ENCODE data around the gene MGMT.

MGMT gene

DNA sequence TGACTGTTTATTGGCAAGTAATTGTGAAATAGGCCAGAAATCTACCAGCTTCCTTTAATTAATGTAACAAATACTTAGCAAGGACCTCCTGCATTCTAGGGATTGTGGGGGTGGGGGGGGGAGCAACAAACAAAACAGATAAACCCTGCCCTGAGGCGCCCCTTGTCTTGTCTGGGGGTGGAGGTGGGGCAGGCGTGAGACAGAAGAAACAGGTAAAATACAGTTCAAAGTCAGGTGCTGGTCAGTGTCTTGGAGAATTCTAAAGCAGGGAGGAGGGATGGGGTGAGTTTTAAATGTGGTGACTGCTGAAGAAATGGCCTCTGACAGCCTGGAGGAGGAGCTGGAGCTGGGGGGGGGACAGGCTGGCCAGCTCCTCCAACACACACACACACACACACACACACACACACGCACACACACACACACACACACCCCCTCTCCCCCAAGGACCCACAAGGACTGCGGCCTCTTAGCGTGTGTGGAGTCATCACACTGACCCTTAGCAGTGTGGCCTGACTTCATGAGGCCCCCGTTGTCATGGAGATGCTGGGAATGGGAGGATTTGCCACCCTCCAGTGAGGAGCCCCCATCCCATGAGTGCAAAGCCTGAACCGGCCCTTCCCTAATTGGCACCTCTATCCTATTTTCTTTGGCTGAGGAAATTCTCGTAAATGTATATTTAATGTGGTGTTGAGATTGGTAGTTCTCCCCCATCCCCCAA is 190.4 kb downstream of the MGMT start:
- no peak for DNase-seq

GRCh38 chr10:129658376-129659072 is 191.5 kb downstream of the MGMT start:
- DNase-seq: no peak

- no peak for DNase-seq
Observed at GRCh38 chr10:129659508-129660268, 192.6 kb downstream of the MGMT start.

DNA sequence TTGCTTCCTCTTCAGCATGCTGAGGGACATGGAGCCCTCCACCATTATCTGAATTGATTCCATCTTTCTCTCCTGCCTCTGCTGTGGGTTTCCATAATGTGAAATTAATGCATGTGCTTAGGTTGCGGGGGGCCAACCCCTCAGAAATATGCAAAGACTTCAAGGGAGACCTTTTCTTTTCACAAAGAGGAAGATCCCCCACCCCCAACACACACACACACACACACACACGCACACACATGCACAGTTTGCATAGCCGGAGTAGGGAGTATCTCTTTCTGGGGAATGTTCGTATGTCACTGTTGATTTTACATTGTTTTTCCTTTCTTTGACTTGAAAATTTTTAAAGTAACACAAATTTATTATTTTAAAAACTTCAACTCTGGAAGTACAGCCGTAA is 193.5 kb downstream of the MGMT start:
- DNase-seq: no peak

GRCh38 chr10:129662426-129662825 is 195.4 kb downstream of the MGMT start:
- DNase-seq: no peak

DNA sequence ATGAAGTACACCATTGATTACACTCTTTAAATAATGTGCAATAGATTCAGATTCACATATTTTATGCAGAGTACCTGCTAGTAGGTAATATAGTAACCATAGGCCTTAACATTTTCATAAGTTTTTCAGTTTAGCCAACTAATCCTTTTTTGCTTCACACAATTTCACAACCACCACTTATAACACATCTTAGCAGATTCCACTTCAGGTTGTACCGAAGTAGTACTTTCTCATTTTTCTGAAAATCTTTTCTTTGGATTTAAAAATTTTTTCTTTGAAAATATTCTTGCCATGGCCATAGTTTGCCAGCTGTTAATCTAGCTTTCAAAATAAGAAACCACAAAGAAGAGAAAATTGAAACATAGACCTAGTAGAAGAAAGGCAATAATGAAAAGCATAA is 203.1 kb downstream of the MGMT start:
- DNase-seq: no peak

DNA sequence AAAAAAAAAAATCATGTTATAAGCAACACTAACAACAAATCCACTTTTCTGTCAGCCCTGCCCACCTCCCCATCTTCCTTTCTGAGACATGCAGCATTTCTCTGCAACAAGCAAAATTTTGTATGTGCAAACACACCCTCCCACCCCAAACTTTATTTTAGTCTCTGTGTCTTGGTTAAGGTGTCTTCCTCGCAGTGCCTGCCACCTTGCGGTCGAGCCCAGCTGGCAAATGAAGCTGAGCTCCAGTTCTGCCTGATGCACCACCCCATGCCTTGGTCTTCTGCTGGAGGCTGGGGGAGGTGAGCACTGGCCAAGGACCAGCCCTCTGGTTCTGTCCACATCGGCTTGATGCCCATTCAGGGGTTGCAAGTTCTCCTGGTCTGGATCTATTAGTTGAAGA is 206.3 kb downstream of the MGMT start:
- DNase-seq: no peak

GRCh38 chr10:129675027-129675769 is 208.2 kb downstream of the MGMT start:
- DNase-seq: no peak

DNA sequence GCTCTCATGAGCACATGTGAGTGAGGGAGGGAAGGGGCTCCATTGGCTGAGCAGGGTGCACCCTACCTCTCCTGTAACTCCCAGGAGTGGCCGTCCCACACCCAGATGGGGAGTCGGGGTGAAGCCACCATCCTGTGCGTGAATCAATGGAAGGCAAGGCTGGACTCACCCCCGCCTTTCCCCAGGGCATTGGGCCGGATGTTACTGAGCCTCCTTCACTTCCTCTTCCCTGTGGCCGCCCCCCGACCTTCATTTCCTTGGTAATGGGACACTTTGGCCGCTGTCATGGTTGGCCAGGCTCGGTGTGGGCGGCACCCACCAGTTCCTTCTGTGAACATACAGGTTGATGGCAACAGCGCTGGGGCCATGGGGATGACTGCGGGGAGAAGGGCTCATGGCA is 209.0 kb downstream of the MGMT start:
- no peak for DNase-seq

DNA sequence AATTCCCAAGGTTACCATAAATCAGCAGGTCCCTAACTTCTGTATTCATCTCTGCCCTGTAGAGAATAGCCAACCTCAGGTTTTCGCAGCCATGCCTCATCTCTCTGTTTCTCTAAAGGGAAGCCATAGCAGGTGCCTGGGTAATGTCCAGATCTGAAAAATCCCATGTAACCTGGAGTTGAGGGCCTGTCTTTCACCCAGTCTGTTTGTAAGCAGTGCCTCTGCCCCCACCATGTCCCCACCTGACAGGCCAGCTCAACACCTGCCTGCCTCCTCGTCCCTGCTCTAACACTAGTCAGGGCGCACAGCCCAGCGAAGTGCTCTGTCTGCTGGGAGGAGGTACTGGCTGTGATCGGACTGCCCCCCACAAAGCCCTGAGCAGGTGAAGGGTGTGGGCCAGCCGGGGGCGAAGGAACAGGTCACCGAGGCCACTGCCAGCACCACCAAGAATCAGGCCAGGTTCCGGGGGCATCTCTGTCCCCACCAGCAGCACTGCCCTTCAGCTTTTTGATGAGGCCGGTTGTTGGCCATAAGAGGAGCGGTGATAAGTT is 210.4 kb downstream of the MGMT start:
- DNase-seq: no peak

GRCh38 chr10:129678186-129678585 is 211.1 kb downstream of the MGMT start:
- no peak for DNase-seq

DNA sequence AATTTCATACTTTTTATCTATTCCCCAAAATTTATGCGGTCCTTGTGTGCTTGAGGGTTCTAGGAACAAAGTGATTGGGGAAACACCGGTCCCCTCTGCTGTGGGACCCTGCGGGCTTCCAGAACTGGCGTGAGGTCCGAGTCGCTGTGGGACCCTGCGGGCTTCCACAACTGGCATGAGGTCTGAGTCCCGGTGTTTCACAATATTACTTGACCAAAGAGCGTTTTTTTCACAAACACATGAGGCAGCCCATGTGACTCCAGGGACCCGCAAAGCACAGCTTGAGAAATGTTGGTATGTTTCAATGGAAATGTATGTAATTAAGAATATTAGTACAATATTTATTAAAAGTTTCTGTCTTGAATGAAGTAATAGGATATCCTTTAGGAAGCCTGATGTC is 212.2 kb downstream of the MGMT start:
- no peak for DNase-seq

DNA sequence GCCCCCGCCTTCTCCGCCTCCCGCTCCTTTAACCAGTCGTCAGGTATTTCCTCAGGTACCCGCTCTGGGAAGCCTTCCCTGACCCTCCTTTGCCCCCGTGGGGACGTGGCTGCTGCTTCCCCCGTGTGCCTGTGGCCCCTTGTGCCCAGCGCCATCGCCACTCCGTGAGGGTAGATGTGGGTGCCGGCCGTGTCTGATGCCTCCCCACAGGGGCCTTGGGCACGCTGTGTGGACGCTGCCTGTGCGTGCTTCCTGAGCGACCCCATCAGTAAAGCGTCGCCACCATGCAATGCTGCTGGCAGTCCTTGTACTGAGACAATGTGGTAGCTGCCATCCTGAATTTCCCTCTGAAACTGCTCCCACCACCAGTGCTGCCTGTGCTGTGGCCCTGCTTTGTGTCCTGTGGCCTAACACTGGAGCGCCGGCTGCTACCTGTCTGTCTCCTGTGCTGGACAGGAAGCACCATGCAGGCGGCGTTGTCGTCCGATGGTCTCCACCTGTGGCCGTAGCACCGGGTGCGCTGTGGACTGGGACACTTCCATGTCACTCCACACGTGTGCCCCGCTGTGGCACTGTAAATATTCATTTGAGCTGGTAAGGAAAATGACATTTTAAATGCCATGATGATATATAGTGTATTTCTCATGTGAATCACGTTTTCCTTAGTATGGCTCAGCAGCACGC is 213.8 kb downstream of the MGMT start:
- no peak for DNase-seq

- no peak for DNase-seq
Observed at GRCh38 chr10:129681856-129682255, 214.8 kb downstream of the MGMT start.

GRCh38 chr10:129683519-129683918 is 216.5 kb downstream of the MGMT start:
- no peak for DNase-seq

GRCh38 chr10:129683920-129684319 is 216.9 kb downstream of the MGMT start:
- DNase-seq: no peak

- DNase-seq: no peak
Observed at GRCh38 chr10:129685271-129685670, 218.2 kb downstream of the MGMT start.

DNA sequence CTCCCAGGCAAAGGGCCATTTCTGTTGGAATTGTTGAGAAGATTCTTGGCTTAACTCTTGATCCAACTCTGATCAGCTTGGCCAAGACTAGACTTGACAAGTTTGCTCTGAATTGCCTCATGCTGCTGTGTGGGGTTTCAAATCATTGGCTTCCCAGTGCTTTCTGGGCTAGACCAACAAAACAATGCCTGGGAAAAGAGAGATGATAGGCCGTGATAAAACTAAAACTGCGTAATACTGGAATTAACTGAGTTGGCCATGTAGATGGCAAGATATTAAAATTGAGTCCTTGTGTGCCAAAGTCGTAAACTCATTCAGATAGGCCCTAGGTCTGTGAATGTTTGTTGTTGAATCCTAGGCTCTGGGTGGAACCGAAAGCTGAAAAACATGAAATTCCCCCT is 222.6 kb downstream of the MGMT start:
- no peak for DNase-seq

GRCh38 chr10:129690248-129691070 is 223.4 kb downstream of the MGMT start:
- DNase-seq: no peak

- no peak for DNase-seq
Observed at GRCh38 chr10:129692695-129693094, 225.7 kb downstream of the MGMT start.

GRCh38 chr10:129693382-129693781 is 226.3 kb downstream of the MGMT start:
- DNase-seq: no peak
